ENCODE data around the gene CFAP46.

Gene CFAP46

DNA sequence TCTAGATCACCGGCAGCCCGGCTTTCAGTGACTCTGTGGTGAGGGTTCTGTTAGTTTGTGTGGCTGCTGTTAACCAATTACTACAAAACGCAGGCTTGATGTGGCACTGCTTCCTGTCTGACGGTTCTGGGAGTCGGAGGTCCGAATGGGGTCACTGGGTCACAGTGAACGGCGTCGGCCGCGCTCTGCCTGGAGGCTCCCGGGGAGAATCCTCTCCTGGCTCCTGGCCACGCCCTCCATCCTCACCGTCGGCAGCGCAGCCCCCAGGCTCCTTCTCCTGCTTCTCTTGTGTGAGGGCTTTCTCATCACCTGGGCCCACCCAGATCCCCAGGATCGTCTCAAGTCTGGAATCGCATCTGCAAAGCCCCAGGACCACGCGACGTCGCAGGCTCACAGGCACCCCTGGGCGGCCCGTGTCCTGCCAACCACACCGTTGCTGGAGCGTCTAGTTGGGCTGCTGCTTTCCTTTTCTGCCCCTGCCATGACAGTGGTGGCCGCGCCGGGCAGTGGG lies 124.6 kb downstream of the CFAP46 start:
- no peak for DNase-seq

DNA sequence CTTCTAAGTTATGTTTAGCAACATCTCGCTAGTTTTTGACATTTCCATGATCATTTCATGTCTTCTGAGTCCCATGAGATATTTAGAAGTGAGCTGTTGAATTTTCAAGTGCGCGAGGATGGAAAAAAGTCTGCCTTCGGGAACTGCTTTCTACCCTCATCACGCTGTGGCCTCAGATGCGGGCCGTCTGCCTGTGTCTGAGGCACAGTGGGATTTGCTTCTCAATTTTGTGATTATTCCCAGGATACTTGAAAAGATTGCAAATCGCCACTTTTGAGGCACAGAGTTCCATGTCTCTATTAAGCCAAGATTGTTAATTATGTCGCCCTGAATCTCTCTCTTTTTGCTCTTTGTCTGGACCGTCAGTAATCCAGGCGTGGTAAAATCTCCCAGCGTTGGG lies 125.7 kb downstream of the CFAP46 start:
- no peak for DNase-seq

DNA sequence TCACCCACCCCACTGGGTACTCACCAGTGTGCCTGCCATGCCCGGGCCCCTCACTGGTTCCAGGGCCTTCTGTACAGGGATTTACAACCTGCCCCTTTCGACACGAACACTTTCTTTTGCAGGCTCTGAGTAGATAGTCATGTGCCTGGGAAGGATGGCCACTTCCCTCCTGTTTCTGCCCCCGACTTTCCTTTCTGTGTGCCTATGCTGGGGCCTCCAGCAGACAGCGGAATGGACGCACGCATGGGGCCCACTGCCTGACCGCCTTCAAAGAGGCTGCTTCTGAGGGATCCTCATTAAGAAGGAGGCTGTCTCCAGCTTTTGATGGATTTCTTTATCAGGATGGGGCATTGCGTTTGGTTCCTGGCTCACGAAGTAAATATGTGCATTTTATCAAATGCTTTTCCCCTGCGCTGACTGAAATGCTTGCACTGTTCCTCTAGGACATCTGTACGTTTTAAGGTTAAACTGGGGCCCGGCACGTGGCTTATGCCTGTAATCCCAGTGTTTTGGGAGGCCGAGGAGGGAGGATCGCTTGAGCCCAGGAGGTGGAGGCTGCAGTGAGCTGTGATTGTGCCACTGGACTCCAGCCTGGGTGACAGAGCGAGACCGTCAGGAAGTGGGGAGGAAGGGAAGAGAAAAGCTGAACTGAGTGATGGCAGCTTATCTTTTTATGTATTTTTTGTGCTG lies 127.1 kb downstream of the CFAP46 start:
- DNase-seq = no peak

DNA sequence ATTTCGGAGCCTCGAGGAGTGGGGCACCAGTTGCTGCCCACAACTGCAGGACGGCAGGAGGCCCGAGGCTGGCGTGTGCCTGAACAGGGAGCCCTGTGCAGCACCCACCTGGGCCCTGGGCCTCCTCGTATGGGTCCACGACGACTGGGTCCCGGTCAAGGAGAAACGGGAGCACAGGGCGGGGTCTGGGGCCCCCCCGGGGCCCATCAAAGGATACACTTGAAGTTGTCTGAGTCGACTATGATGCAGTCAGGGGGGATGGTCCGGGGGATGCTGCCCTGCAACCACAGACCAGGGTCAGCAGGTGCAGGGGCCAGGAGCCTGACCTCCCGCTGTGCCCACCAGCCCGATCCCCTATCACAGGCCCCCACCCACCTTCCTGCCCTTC lies 127.9 kb downstream of the CFAP46 start:
- DNase-seq = no peak

DNA sequence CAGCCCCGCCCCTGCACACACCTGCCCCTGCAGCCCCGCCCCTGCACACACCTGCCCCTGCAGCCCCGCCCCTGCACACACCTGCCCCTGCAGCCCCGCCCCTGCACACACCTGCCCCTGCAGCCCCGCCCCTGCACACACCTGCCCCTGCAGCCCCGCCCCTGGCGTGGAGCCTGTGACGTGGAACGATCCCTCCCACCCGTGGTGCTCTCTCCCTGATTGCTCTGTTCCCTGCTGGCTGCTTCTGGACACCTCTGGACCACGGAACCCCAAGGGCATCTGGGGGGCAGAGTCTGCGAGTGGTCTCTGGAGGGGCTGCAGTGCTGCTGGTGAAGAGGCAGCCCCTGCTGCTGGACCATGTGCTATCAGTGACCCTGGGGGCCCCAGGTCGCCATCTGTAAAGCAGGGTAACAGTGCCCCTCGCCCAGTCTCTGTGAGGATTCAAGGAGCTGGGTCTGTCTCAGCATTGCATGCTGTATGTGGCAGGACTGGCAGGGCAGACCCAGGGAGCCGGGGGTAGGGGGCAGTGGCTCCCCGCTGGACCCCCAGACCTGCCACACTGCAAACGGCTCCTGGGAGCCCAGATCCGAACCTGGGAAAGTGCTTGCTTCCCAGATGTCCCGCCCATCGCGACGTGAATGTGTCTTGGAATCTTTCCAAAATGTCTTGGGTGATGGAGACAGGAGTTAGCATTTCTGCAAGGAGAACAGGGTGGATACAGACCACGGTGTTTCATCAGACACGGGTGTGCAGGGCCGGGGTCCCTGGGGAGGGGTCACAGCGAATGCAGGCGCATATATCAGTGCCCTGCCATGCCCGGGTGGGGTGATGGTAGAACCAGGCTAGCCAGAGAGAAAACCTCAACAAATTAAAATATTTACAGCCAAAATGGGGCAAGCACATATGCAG lies 128.6 kb downstream of the CFAP46 start:
- no peak for DNase-seq

DNA sequence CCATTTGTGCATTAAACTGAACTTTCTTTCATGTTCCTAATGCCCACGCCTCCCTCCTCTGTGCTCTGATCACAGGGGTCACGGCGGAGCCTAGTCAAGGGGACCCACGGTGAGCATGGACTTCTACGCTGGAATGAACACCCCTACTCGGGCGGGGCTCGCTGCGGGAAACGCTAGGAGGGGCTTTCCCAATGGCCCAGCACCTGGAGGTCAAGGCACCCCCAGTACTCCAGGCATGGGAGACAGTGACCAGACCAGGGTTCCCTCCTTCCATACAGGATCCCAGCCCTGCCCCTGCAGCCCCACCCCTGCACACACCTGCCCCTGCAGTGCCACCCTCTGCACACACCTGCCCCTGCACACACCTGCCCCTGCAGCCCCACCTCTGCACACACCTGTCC lies 129.4 kb downstream of the CFAP46 start:
- DNase-seq = no peak

DNA sequence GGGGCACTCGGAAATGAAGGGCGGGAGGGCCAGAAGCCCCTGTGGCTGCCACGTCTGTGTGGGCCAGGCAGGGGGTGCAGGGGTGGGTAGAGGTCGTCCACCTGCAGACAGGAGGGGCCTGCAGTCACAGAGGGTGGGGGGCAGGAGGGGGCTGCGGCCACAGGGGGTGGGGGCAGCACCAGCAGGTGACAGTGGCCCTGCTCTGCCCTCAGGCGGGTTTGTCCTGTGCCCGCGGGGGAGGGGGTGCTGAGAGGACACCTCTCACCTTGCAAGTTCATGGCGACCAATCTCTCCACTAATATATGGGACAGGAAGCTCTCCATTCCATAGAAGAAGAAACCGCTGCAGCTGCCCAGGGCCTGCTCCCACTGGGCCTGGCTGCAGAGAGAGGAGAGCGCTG lies 129.8 kb downstream of the CFAP46 start:
- DNase-seq = no peak

DNA sequence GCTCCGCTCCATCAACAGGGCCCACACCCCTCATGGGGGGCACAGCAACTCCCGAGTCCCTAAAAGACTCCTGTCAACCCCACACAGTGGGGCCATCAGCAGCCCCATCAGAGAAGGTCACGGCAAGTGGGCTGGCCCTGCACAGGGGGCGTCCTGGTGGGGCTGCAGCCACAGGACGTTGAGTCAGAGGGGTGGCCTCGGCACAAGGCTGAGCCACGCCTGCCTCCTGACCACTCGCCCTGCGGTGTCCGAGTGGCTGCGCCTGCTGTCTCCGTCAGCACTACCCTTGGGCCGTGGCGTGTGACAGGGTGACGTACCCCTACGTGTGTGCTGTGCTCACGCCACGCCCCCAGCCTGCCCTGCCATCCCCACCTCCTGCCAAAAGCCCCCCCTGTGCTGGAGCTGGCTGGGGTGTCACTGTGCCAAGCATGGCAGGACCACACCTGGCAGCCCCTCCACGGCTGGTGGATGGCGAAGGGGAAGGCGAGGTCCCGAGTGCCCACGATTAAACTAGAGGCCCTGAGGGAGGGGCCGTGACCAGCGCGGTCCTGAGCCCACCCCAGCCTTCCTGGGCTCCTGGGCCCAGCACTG lies 130.4 kb downstream of the CFAP46 start:
- no peak for DNase-seq

DNA sequence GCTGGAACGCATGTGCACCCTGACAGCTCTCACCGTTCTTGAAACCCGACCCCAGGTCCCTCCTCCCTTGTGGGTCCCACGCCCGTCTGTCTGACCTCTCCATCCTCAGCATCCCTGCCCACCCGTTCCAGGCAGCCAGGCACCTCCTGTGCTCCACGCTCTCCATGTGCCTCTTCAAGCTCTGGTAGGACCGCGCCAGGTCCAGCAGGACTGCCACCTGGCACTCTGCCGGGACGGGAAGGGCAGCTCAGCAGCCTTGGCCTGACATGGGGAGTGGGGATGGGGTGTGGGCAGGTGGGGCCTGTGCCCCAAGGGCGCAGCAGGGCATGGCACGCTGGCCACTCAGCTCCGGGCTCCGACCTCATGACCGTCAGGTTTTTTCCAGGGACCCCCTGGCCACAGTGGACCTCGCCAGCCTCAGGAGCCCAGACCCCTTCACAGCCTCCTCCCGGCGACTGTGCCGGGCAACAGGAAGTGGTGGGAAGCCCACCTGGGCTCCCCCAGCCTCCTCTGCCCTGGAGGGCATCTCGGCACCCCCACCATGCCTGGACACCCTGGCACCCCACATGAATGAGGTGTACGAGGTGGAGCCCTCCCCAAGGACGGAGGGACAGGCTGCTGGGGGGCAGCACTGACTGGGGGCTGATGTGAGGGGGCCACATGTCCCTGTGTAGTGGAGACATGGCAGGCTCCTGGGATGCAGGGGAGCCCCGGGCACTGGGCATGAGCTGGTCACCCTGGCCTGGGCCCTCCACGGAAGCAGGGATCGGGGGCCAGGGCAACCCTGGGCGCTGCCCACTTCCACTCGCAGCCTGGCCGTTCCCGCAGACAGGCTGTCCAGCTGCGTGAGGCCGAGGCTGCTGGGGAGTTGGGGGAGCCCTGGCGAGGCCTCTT lies 131.3 kb downstream of the CFAP46 start:
- no peak for DNase-seq

DNA sequence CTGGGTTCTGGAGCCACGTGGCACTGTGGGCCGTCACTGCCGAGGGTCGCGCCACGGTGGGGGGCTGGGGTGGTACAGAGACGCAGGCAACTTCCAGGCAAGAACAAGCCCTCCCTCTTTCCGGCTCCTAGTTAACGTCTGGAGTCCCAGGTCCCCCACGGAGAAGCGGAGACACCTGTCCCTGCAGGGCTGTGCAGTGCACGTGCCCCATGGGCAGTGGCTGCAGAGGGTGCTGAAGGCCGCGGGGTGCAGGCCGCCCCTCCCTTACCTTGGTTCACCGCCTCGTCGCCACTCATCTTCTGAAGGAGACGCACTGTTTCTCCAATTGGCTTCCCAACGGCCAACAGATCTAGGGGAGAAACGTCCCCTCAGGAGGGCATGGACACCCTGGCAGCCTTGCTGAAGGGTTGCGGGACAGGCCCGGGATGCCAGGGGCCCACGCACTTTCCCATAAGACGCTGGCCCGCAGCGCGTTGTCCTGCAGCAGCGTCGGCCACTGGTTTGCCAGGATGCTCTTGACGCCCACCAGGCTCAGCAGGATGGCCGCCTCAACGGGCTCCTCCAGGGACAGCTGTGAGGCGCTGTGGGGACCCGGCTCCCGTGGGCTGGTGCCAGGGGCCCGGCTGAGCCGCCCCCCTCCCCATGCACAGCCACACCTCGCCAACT lies 132.1 kb downstream of the CFAP46 start:
- no peak for DNase-seq

DNA sequence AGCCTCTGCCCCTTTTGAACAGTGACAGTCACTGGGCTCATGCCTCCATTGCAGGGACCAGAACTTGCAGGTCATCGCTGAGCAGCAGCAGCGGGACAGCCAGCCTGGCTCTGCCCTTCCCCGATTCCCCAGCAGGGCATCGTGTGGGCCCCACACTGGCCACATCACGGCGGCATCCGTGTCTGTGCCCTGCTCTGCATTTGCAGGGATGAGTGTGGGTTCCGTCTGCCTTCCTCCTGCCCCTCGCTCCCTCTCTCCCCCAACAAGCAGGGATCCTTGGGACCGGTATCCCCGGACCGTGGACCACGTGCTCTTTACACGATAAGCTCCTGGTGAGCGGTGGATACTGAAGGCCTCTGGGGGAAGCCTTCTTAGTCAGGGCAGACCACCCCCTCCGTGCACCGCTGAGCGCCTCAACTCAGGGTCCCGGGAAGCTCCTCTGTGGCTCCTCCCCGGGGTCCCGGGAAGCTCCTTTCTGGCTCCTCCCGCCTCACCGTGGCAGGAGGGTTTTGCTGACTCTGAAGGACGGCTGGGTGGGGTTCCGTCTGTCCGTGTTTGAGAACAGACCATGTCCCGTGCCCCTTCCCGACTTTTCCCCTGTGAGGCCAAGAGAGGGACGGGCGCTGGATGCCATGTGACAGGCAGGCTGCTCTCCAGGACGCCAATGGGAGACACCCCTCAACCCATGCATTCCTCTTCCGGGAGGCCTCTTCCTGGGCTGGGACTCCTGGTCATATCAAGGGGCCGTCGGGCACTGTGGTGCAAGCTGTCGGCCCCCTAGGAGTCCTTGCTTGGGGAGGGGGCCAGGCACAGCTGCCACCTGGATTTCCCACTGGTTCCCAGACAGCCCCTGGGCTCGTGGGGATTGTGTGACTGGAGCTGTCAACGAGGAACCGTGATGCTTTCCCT lies 132.9 kb downstream of the CFAP46 start:
- DNase-seq = no peak

DNA sequence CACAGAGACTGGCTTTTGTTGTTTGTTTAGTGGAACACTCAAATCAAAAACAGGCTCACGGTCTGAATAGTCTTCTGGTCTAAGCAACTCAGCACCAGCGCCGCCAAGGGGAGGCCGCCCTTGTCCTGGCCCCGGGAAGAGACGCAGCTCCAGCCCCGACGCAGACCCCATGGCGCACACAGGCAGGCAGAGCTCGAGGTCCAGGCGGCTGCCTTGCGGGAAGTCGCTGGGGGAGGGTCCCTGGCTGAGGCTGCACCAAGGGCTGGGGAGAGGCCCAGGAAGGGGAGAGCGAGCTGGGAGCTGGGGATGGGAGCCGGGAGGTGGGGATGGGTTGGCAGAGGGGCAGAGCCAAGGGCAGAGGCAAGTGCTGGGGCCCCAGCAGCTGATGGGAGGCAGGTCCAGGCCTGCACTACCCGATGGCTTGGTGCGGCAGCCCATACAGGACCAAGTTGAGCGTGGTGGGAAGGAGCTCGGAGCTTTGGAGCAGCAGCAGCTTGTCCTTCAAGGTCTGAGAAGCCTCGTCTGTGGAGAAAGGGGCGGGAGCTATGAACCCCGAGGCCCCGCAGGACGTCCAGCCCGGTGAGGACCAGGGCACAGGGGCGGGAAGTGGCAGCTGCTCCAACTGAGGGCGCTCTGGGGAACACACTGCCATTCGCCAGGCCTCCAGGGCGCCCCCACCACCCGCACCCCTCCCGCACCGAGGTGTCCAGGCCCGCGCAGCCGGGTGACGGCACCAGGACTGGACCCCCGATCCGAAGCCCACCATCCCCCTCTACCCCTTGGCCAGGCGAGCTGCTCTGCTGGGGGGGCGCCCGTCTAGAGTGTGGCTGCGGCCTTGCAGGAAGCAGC lies 133.8 kb downstream of the CFAP46 start:
- DNase-seq = no peak

DNA sequence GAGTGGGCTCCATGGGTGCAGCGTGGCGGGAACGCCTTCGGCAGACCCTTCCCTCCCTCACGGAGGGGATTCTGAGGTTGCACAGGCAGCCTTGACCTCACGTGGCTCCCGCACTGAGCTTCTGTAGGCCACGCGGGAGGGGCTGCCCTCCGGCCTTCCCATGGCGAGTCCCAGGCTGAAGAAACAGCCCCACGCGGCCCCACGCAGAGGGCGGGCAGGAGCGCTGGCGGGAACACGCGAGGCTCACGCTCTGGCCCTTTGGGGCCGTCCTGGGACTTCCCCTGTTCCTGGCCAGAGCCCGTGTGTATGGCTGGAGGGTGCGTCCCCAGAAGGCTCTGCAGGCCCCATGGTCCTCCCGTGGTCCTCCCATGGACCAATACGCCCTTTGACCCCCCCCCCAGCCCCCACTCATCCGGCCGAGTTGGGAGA lies 134.7 kb downstream of the CFAP46 start:
- no peak for DNase-seq

DNA sequence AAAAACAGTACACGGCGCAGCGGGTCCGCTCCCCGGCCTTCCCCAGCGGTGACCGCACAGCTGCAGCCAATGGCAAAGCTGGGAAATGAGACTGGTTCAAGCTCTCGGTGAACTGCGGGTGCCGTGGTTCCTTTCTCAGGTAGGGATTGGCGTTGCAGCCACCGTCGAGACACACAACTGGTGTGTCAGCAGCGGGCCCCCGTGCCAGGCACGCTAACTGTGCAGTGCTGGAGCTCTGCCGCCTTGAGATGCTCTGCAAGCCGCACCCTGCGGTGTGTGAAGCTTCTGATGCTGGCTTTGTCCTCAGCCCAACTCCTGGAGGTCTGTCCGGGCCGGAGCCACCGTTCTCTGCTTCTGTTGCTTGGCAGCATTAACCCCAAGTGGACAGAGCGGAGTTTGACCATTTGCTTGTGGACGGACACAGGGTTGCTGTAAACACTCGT lies 135.8 kb downstream of the CFAP46 start:
- no peak for DNase-seq

DNA sequence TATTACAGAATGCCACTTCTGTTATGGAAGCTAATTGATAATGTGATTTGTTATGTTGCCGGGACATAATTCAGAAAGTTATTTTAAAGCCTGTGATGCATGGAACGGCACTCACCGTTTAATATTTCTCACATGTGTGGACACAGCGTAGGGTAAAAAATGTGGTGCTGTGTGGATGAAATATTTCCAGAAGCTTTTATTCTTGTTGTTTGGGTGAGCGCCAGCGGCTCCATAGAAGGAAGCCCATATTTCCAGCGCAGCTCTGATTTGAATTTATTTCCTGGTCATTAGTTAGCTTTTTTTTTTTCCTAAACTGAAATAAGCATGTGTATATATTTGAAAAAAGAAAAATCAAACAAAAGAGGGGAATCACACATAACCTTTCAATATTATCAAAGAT lies 136.3 kb downstream of the CFAP46 start:
- no peak for DNase-seq

DNA sequence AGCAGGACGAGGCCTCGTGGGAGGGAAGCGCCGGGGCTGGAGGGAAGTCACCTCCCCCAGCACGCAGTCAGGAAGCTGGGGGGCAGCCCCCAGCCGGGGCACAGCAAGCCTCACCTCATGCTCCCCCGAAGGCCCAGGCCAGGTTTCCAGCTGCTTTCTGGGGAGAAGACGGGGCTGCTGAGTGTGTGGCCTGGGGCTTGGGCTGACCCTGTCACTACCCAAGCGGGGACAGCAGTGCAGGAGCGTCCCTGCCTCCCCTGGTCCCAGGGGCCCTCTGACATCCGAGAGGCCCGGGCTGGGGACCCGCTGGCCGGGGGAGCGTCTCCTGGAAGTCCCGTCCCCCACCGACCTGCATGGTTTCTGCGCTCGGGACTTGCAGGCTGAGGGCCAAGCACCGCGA lies 136.8 kb downstream of the CFAP46 start:
- DNase-seq = no peak

DNA sequence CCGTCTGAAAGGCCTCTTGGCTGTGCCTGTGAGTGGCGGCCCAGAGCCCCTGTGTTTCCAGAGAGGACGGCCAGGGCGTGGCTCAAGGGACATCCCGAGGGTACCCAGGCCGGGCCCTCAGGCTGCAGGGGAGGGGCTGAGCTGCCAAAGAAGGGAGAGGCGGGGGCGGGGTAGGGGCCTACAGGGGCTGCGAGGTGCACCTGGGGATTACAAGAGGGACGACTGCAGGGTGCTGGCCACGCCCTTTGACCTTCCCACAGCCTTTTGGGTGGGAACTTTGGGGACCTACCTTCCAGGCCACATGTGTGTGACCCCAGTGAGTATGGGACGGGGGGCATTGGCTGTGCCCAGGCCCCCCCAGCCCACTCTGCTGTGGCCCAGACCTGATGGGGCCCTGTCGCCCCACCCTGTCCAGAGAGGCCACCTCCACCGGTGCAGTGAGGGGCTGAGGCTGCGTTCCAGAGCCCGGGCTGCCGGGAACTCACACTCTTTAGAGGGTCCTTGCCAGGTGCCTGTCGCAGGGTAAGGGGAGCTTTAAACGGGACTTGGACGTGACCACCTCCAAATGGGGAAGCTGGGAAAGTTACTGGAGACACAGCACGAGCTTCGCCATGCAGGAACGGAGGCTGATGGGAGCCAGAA lies 137.5 kb downstream of the CFAP46 start:
- no peak for DNase-seq

DNA sequence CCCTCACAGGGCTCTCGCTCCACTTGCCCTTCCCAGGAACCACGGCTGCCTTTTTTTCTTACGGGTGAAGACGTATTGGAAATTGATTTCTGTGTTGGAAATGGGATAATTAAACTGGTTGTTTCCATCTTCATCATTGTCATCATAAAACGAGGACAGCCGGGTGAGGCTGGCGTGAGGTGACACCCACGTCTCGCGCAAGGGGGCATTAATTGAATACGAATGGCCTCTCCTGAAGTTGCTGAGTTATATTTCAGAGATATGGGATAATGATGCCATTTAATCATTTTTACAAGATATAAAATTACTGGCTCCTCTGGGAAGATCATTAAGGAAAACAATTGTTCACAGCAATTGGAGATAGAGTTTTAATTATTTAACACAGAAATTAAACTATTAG lies 138.1 kb downstream of the CFAP46 start:
- DNase-seq = no peak

DNA sequence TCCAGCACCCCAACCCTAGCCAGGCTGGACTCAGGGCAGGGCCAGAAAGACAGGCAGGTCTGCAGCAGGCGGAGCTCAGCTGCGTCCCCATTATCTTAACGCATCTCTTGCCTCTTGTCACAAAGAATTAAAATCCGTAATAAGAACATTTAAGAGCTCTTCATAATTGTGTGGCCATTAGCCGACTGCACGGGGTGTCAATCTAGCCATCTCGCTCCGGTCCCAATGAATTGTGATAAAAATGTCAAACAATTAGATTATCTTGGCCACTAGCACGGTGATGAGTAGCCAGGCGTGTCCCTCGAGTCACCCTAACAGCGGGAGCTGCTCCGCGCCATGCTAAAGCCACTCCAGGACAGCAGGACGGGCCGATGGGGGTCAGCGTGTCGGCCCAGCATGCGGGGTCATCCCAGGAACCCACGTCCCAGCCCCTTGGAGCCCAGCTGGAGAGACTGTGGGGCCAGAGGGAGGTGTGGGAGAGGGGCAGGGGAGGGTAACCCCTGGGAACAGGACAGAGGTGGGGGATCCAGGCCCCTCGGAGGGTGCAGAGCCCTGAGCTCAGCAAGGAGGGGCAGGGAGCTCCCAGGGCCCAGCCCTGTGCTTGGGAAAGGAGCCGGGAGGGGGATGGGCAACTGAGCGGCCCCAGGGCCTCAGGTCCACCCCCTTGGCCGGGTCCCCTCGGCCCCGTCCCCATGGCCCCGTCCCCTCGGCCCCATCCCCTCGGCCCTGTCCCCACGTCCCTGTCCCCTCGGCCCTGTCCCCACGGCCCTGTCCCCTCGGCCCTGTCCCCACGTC lies 138.8 kb downstream of the CFAP46 start:
- DNase-seq = no peak

Measured in NCI-H82 (cell line).